ENCODE results near the gene TSPEAR. TPM values are rescaled to one million over a fixed set of nuclear protein-coding genes. Genes with fewer than 3 reads are reported as not detected.

Gene TSPEAR
- total and polyA plus RNA-seq, 2 of the 13 experiments (the other 11 are each of a cell fraction or from before 2014, with no cell fraction given), result 0.07 to 0.32 TPM

- intact Hi-C loops (cut with micrococcal nuclease; ENCODE audit: unreplicated experiment), result no loop called here
- H3K9ac ChIP-seq (ENCODE audit: insufficient read depth, low read depth, low read length), result no peak overlapping the region
Measured at GRCh38 chr21:44728716-44729115, 17.3 kb upstream of the TSPEAR start.

More at GRCh38 chr21:44728716-44729115, 17.3 kb upstream of the TSPEAR start:
- 55% methylated on average over 14 of the region's 14 CpGs for WGBS (ENCODE audit: low lambda C conversion rate)
- DNase-seq (ENCODE audit: low spot score) (no peak), ATAC-seq (no peak), FAIRE-seq (no peak)
- CTCF ChIA-PET (ENCODE audit: low intra/inter-chr PET ratio, low total read pairs), result no interaction called here
- BruUV-seq (replicated peaks), result no TSS peak
- no peak overlapping the region for H3K4me3 ChIP-seq (replicated peaks in 1 of 3; ENCODE audit: insufficient read depth in 1 of 3, low read depth in 2 of 3, low read length in 3 of 3)
- H2AFZ ChIP-seq (ENCODE audit: low read length), result no peak overlapping the region
- no peaks in the 10 kb centered on the region for H3K9me3 ChIP-seq (ENCODE audit: low read length)
- no peak overlapping the region for H3K27ac ChIP-seq (ENCODE audit: extremely low read length, insufficient read depth, low read length)
- TF ChIP-seq RARG (CRISPR knock-in tag; IDR thresholded peaks at IDR 0.05; ENCODE audit: low read depth), result no peak
- TF ChIP-seq XRCC5 (optimal IDR thresholded peaks at IDR 0.05; ENCODE audit: low read length), result no peak
- TF ChIP-seq SKI (IDR thresholded peaks at IDR 0.05; ENCODE audit: partially characterized antibody), result no peak
- TF ChIP-seq ZNF784 (CRISPR knock-in tag; IDR thresholded peaks at IDR 0.05; ENCODE audit: borderline replicate concordance), result no peak
- TF ChIP-seq KIAA2018 (CRISPR knock-in tag; IDR thresholded peaks at IDR 0.05; ENCODE audit: borderline replicate concordance), result no peak
- no peak for TF ChIP-seq THYN1 (CRISPR knock-in tag; IDR thresholded peaks at IDR 0.05; ENCODE audit: borderline replicate concordance, low read depth)
- TF ChIP-seq ZNF34 (CRISPR knock-in tag; IDR thresholded peaks at IDR 0.05; ENCODE audit: borderline replicate concordance), result no peak
- no peak for TF ChIP-seq ZNF30 (CRISPR knock-in tag; IDR thresholded peaks at IDR 0.05)
- TF ChIP-seq ZNF263 (CRISPR knock-in tag; IDR thresholded peaks at IDR 0.05), result no peak
- TF ChIP-seq ZNF710 (CRISPR knock-in tag; IDR thresholded peaks at IDR 0.05; ENCODE audit: borderline replicate concordance), result no peak
- POLR2A ChIA-PET, result no interaction called here
- no peaks in the 10 kb centered on the region for H4K20me1 ChIP-seq (ENCODE audit: insufficient read depth, low read length)
- H3K27me3 ChIP-seq (ENCODE audit: control insufficient read depth in 1 of 2, insufficient read depth in 2 of 2, low read length in 2 of 2), result peaks cover 0 to 46% of the 10 kb centered on the region in 2 experiments; a peak in 3 of 5 replicates
- no peak overlapping the region for H3K4me2 ChIP-seq (ENCODE audit: low read depth, low read length)
- no peaks in the 10 kb centered on the region for H3K79me2 ChIP-seq (ENCODE audit: insufficient read depth, low read length)
- H3K36me3 ChIP-seq (replicated peaks in 1 of 2; ENCODE audit: control insufficient read depth in 1 of 2, insufficient read depth in 2 of 2, low read length in 2 of 2), result no peaks in the 10 kb centered on the region
- in situ Hi-C loops (cut with HindIII; ENCODE audit: extremely low pct_ligation_motif_present, low pct_unique_long_range_greater_than_20kb), result no loop called here
- peaks cover 36% of the 10 kb centered on the region for H3K4me1 ChIP-seq (ENCODE audit: insufficient read depth, low read length)
